GM18507 (cell line): ENCODE data around the gene PMFBP1.

Experiments
- DNase-seq: peaks from one replicate; pipeline ENCODE4 v3.0.0; 2011; ENCODE audit warnings: low read depth; ENCODE audit not compliant: insufficient read length; ENCODE audit errors: extremely low spot score
- FAIRE-seq: peaks from 2 replicates; lab custom pipeline; 2011; peaks lifted over from hg19 to GRCh38; lab: Jason Lieb, UNC

The PMFBP1 gene

GRCh38 chr16:72110662-72111615 is 61.0 kb downstream of the PMFBP1 start:
- DNase-seq: no peak
- no peak for FAIRE-seq

GRCh38 chr16:72109966-72110530 is 61.9 kb downstream of the PMFBP1 start:
- FAIRE-seq (no peak), DNase-seq (no peak)

GRCh38 chr16:72109300-72109699 is 62.7 kb downstream of the PMFBP1 start:
- DNase-seq: no peak
- no peak for FAIRE-seq

- no peak for FAIRE-seq
- no peak for DNase-seq
Measured at GRCh38 chr16:72108353-72109102, 63.4 kb downstream of the PMFBP1 start.

- DNase-seq: no peak
- FAIRE-seq: no peak
Measured at GRCh38 chr16:72107371-72107770, 64.6 kb downstream of the PMFBP1 start.

- DNase-seq: no peak
- no peak for FAIRE-seq
Measured at GRCh38 chr16:72105978-72106377, 66.0 kb downstream of the PMFBP1 start.

GRCh38 chr16:72104905-72105304 is 67.0 kb downstream of the PMFBP1 start:
- no peak for FAIRE-seq
- no peak for DNase-seq

GRCh38 chr16:72101195-72101594 is 70.8 kb downstream of the PMFBP1 start:
- FAIRE-seq: no peak

GRCh38 chr16:72099377-72099818 is 72.6 kb downstream of the PMFBP1 start:
- FAIRE-seq (peak; percentile 83), DNase-seq (peak; percentile 38)

More at GRCh38 chr16:72101195-72101594, 70.8 kb downstream of the PMFBP1 start:
- no peak for DNase-seq

- FAIRE-seq: no peak
Measured at GRCh38 chr16:72098936-72099335, 73.0 kb downstream of the PMFBP1 start.

GRCh38 chr16:72094266-72094610 is 77.7 kb downstream of the PMFBP1 start:
- no peak for DNase-seq

More at GRCh38 chr16:72098936-72099335, 73.0 kb downstream of the PMFBP1 start:
- no peak for DNase-seq

GRCh38 chr16:72093448-72094265 is 78.3 kb downstream of the PMFBP1 start, which contains the start of the genes DHX38 and TXNL4B:
Gene DHX38, plus strand, starts transcription at chr16:72093847. Its CDS starts 2,311 bp downstream, at chr16:72096158.
Gene TXNL4B, minus strand, starts transcription at chr16:72093620. Its CDS starts 2,871 bp downstream, at chr16:72090749.
- FAIRE-seq (peak; percentile 99), DNase-seq (peak; percentile 94)

More at GRCh38 chr16:72094266-72094610, 77.7 kb downstream of the PMFBP1 start:
- no peak for FAIRE-seq

- no peak for DNase-seq
- FAIRE-seq: no peak
Measured at GRCh38 chr16:72092832-72093447, 79.0 kb downstream of the PMFBP1 start.

- FAIRE-seq (no peak), DNase-seq (no peak)
Measured at GRCh38 chr16:72091217-72091616, 80.7 kb downstream of the PMFBP1 start.

- DNase-seq: no peak
- no peak for FAIRE-seq
Measured at GRCh38 chr16:72085002-72085401, 87.0 kb downstream of the PMFBP1 start.

GRCh38 chr16:72084445-72084844 is 87.5 kb downstream of the PMFBP1 start:
- no peak for DNase-seq
- no peak for FAIRE-seq

GRCh38 chr16:72083778-72084404 is 88.1 kb downstream of the PMFBP1 start:
- DNase-seq: no peak
- no peak for FAIRE-seq
